D721Med (cell line): ENCODE measurements around the gene SP2.

Experiments
- DNase-seq: peaks from one replicate; pipeline ENCODE4 v3.0.0; 2011; ENCODE audit warnings: low spot score; ENCODE audit not compliant: insufficient read length
- FAIRE-seq: peaks from 2 replicates; lab custom pipeline; 2011; peaks lifted over from hg19 to GRCh38; lab: Jason Lieb, UNC
- TF ChIP-seq, protein P1 (sequence below): IDR thresholded peaks from 2 replicates; pipeline ENCODE4 v1.5.1; 2012; ENCODE audit warnings: mild to moderate bottlenecking, control low read depth; ENCODE audit not compliant: insufficient read depth; ENCODE audit errors: missing control alignments

Gene SP2

DNA sequence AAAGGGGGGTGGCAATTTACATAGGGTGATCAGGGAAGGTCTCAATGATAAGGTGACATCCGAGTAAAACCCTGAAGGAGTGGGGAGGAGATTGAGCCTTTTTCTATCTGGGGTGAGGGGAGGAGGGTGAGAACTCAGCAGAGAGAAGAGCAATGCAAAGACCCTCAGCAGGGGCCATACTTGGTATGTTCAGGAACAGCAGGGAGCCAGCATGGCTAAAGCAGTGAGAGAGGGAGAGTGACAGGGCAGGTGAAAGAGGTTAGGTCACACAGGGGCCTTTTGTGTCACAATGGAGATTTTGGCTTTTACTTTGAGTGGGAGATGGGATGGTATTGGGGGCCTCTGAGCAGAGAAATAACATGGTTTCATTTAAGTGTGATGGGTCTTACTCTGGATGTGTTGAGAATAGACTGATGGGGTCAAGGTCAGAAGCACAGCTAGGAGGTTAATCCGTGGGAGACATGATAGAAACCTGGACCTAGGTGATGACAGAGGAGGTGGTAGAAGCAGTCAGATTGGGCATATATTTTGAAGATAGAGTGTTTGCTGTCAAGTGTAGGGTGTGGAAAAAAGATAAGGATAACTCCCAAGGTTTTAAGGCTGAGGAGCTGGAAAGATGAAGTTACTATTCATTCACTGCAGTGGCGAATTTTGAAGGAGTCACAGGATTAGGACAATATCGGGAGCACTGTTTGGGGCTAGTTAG lies 6.2 kb downstream of the SP2 start:
- no peak for FAIRE-seq
- TF ChIP-seq, protein P1, sequence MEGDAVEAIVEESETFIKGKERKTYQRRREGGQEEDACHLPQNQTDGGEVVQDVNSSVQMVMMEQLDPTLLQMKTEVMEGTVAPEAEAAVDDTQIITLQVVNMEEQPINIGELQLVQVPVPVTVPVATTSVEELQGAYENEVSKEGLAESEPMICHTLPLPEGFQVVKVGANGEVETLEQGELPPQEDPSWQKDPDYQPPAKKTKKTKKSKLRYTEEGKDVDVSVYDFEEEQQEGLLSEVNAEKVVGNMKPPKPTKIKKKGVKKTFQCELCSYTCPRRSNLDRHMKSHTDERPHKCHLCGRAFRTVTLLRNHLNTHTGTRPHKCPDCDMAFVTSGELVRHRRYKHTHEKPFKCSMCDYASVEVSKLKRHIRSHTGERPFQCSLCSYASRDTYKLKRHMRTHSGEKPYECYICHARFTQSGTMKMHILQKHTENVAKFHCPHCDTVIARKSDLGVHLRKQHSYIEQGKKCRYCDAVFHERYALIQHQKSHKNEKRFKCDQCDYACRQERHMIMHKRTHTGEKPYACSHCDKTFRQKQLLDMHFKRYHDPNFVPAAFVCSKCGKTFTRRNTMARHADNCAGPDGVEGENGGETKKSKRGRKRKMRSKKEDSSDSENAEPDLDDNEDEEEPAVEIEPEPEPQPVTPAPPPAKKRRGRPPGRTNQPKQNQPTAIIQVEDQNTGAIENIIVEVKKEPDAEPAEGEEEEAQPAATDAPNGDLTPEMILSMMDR: no peak
- DNase-seq: no peak

DNA sequence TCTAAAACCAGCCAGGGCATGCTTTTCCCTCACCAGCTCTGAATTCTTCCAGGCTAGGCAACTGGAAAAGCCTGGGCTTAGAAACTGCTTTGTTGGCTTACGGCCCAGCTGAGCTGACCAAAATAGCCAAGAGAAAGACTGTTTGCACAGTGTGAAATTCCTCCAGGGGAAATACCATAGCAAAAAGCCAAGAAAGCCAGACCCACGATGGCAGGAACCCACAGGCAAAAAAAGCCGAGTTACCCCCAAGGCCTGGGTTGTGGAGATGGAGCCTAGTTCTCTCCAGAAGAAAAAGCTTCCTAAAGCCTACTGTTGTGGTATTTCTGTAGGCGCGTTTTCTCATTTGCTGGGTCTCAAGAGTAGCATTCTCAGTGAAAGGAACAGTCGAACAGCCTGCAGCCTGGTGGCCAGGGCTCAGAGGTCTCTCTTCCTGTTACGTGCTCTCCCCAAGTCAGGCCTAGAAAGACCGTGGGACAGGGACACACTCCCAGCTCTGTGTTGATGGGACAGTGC lies 9.2 kb downstream of the SP2 start:
- DNase-seq (no peak), FAIRE-seq (no peak)
- TF ChIP-seq, protein P1: no peak

DNA sequence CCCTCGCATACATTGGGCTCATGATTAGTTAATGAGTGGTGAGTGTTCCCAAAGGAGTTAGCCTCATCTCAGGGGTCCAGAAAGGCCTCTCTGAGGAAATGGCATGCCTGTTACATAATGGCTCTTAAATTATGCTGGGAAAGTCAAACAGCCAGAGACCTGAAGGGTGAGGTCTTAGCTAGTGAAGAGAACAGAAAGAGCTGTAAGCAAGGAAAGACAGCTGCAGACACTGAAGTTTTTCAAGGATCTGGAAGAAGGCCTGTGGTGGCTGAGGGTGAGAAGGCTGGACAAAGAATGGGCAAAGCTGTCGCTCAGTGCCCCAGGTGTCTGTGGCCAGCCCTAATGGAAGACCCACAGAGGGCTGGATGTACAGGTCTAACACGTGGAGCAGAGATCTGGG lies 10.4 kb downstream of the SP2 start:
- TF ChIP-seq, protein P1: no peak

DNA sequence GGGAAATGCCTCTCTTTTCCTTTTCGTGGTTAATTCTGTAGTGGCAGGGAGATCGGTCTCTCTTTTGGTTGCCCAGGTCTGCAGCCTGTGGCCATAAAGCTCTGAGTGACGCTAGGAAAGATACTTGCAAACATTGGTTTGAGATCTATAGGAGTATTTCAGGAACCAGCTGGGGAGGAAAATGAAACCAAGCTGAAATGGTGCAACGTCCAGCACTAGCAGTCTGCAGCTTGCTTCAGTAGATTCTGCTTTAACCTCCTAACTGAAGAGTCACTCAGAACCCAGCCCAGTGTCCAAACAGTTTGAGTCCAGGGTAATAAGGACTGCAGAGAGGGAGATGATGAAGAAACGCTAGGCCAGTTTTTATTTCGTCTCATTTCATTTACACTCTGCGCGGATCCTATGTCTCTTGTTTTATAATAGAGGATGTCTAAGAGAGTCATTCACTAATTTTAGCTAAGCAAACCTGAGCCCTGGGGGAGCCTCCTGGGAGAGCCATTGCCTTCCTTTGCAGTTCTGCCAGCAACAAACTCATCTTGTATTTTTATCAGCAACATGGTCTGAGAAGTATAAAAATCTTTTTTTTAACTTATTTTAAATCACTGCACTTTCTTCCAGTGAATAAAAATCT lies 12.0 kb downstream of the SP2 start:
- FAIRE-seq: no peak
- TF ChIP-seq, protein P1: no peak
- DNase-seq: no peak

More for the DNA sequence above, 10.4 kb downstream of the SP2 start:
- FAIRE-seq (no peak), DNase-seq (no peak)

DNA sequence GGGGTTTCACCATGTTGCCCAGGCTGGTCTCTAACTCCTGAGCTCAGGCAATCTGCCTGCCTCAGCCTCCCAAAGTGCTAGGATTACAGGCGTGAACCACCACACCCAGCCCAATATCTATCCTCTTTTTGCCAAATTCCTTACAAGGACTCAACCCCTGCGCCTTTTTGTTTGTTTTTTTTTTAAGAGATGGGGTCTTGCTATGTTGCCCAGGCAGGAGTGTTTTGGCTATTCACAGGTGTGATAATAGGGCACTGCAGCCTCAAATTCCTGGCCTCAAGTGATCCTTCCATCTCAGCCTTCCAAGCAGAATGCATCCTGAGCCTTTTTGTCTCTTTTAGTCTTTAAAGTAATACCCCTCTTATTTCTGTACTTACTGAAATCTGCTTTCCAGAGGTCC lies 17.0 kb downstream of the SP2 start:
- TF ChIP-seq, protein P1: no peak
- FAIRE-seq (no peak), DNase-seq (no peak)

DNA sequence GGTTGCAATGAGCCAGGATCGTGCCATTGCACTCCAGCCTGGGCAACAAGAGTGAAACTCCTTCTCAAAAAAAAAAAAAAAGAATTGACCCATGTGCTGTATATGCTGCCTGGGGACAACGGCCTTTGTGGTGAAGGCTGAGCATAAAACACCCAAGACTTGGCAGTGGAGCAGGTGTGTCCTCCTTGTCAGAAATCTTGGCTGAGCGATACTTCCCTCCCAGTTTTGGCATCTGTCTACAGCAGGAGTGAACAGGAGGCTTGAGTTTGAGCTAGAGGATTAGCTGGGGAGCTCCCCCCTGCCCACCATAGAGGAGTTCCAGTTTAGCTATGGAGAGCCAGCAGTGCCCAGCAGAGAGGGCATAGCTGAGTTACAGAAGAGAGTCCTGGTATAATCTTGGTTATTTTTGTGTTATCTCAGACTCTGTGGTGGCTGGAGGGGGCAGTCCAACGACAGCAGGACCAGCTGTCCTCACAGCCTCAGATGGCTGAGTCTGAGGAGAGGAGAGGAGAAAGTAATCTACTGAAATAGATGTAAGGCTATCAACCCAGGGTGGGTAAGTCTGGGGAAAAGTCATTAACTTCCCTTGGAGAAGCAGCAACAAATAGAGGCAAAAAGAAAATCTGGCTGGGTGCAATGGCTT lies 18.4 kb downstream of the SP2 start:
- FAIRE-seq: no peak
- DNase-seq: no peak
- TF ChIP-seq, protein P1: no peak
